GM18907 (cell line): ENCODE results near the gene CHL1.

Experiments used
- ATAC-seq: cut with Tn5 transposase; IDR thresholded peaks from one replicate; pipeline ENCODE4 v1.9.1; 2021; ENCODE audit warnings: mild to moderate bottlenecking, moderate library complexity; ENCODE audit not compliant: unreplicated experiment

CHL1 gene

GRCh38 chr3:196311-197148, at the start of gene CHL1:
Gene CHL1 (plus strand): TSS chr3:196763. CDS start chr3:319777, 123,014 bp downstream.
- peak; percentile 47 for ATAC-seq

- ATAC-seq = no peak
Measured at GRCh38 chr3:151614-152189, 44.9 kb upstream of the CHL1 start.

- no peak for ATAC-seq
Measured at GRCh38 chr3:159974-160373, 36.6 kb upstream of the CHL1 start.

GRCh38 chr3:166071-166470, 30.5 kb upstream of the CHL1 start:
- ATAC-seq = no peak

GRCh38 chr3:166799-167198, 29.8 kb upstream of the CHL1 start:
- no peak for ATAC-seq

- peak; percentile 83 for ATAC-seq
Measured at GRCh38 chr3:173886-174285, 22.7 kb upstream of the CHL1 start.

- no peak for ATAC-seq
Measured at GRCh38 chr3:184976-185375, 11.6 kb upstream of the CHL1 start.

GRCh38 chr3:192215-192929, 4.2 kb upstream of the CHL1 start:
- ATAC-seq = peak; percentile 49

GRCh38 chr3:194001-194400, 2.6 kb upstream of the CHL1 start:
- ATAC-seq = no peak

GRCh38 chr3:194421-194820, 2.1 kb upstream of the CHL1 start:
- no peak for ATAC-seq

- ATAC-seq = no peak
Measured at GRCh38 chr3:195666-196065, 897 bp upstream of the CHL1 start.

- ATAC-seq = peak; percentile 48
Measured at GRCh38 chr3:197149-197827, 725 bp downstream of the CHL1 start.

- ATAC-seq = peak; percentile 43
Measured at GRCh38 chr3:197828-198491, 1.4 kb downstream of the CHL1 start.

GRCh38 chr3:199835-200234, 3.3 kb downstream of the CHL1 start:
- no peak for ATAC-seq

- no peak for ATAC-seq
Measured at GRCh38 chr3:200758-201325, 4.3 kb downstream of the CHL1 start.

- ATAC-seq = no peak
Measured at GRCh38 chr3:204102-204501, 7.5 kb downstream of the CHL1 start.

GRCh38 chr3:207973-208372, 11.4 kb downstream of the CHL1 start:
- ATAC-seq = no peak

- no peak for ATAC-seq
Measured at GRCh38 chr3:210669-211068, 14.1 kb downstream of the CHL1 start.

- ATAC-seq = peak; percentile 90
Measured at GRCh38 chr3:212432-212831, 15.9 kb downstream of the CHL1 start.

GRCh38 chr3:217099-217813, 20.7 kb downstream of the CHL1 start:
- ATAC-seq = no peak
